HUES64 (cell line): ENCODE results near the gene LRRC72.
"Not testable (repeated sequence)": the region's sequence is repeated elsewhere in the genome, so short reads cannot be mapped to it uniquely, and the experiment has no call there.

ENCODE experiments used
- H3K27ac ChIP-seq: 2 replicates; pipeline ENCODE4 v1.7.0; 2013; ENCODE audit warnings: low read depth, low read length, inconsistent platforms
- H3K27me3 ChIP-seq: 2 replicates; pipeline ENCODE4 v1.6.1; 2013; ENCODE audit warnings: mild to moderate bottlenecking, low read length; ENCODE audit not compliant: insufficient read depth
- H3K36me3 ChIP-seq: 2 replicates; pipeline ENCODE4 v1.6.1; 2013; ENCODE audit warnings: mild to moderate bottlenecking, low read length; ENCODE audit not compliant: insufficient read depth
- H3K4me1 ChIP-seq: 2 replicates; pipeline ENCODE4 v1.6.1; 2013; ENCODE audit warnings: mild to moderate bottlenecking, low read length, moderate library complexity; ENCODE audit not compliant: insufficient read depth
- H3K4me3 ChIP-seq: 2 replicates; pipeline ENCODE4 v1.5.1; 2013; ENCODE audit warnings: mild to moderate bottlenecking, low read length, moderate library complexity
- H3K9ac ChIP-seq: 2 replicates; pipeline ENCODE4 v1.6.1; 2013; ENCODE audit warnings: mild to moderate bottlenecking, low read depth, low read length
- H3K9me3 ChIP-seq: 2 replicates; pipeline ENCODE4 v1.6.1; 2013; ENCODE audit warnings: low read depth, low read length; ENCODE audit not compliant: insufficient read depth
- WGBS: fragments of 150-250, 120-280 bp; methylation state at CpG from one replicate; pipeline ENCODE4 v1.1.7; 2013; ENCODE audit warnings: missing lambda C conversion rate; 5-methylcytosine and 5-hydroxymethylcytosine counted together

The LRRC72 gene

GRCh38 chr7:16502303-16502702 is 24.3 kb upstream of the LRRC72 start:
- Histone ChIP-seq H3K4me1 (peaks cover 5% of the 10 kb centered on the region; the same call in 1 of the 2 replicates), H3K27ac (no peak overlapping the region), H3K27me3 (no peaks in the 10 kb centered on the region), H3K36me3 (no peaks in the 10 kb centered on the region), H3K9ac (no peak overlapping the region), H3K4me3 (no peak overlapping the region), H3K9me3 (no peaks in the 10 kb centered on the region)
- WGBS, result 98% methylated on average over 19 of the region's 19 CpGs

GRCh38 chr7:16504019-16504418 is 22.6 kb upstream of the LRRC72 start:
- H3K4me3 ChIP-seq, result no peak overlapping the region
- H3K4me1 ChIP-seq, result peaks cover 5% of the 10 kb centered on the region; the same call in 1 of the 2 replicates
- H3K27me3 ChIP-seq, result no peaks in the 10 kb centered on the region
- no peaks in the 10 kb centered on the region for H3K36me3 ChIP-seq
- no peak overlapping the region for H3K27ac ChIP-seq
- 78% methylated on average over 6 of the region's 6 CpGs for WGBS
- no peak overlapping the region for H3K9ac ChIP-seq
- no peaks in the 10 kb centered on the region for H3K9me3 ChIP-seq

- H3K4me3 ChIP-seq, H3K36me3 ChIP-seq, H3K9ac ChIP-seq, H3K27ac ChIP-seq, H3K27me3 ChIP-seq, H3K9me3 ChIP-seq, H3K4me1 ChIP-seq: not testable (repeated sequence)
- WGBS, result 100% methylated on average over 3 of the region's 5 CpGs
Measured at GRCh38 chr7:16506422-16506821, 20.2 kb upstream of the LRRC72 start.

- Histone ChIP-seq H3K27me3 (no peaks in the 10 kb centered on the region), H3K9ac (no peak overlapping the region), H3K4me1 (peaks cover 3% of the 10 kb centered on the region; the same call in 1 of the 2 replicates), H3K4me3 (no peak overlapping the region), H3K36me3 (no peaks in the 10 kb centered on the region), H3K27ac (no peak overlapping the region), H3K9me3 (no peaks in the 10 kb centered on the region)
Measured at GRCh38 chr7:16509829-16510228, 16.8 kb upstream of the LRRC72 start.

- no peak overlapping the region for H3K27ac ChIP-seq
- H3K36me3 ChIP-seq, result no peaks in the 10 kb centered on the region
- no peaks in the 10 kb centered on the region for H3K9me3 ChIP-seq
- H3K4me1 ChIP-seq, result peaks cover 3% of the 10 kb centered on the region; the same call in 1 of the 2 replicates
- H3K27me3 ChIP-seq, result no peaks in the 10 kb centered on the region
- H3K4me3 ChIP-seq, result no peak overlapping the region
- 90% methylated on average over 5 of the region's 5 CpGs for WGBS
- H3K9ac ChIP-seq, result no peak overlapping the region
Measured at GRCh38 chr7:16511314-16511713, 15.3 kb upstream of the LRRC72 start.

- H3K36me3 ChIP-seq, result no peaks in the 10 kb centered on the region
- H3K9me3 ChIP-seq, result no peaks in the 10 kb centered on the region
- H3K27ac ChIP-seq, result no peak overlapping the region
- H3K27me3 ChIP-seq, result no peaks in the 10 kb centered on the region
- peaks cover 3% of the 10 kb centered on the region; the same call in 1 of the 2 replicates for H3K4me1 ChIP-seq
- WGBS, result 89% methylated on average over 7 of the region's 7 CpGs
- no peak overlapping the region for H3K9ac ChIP-seq
- no peak overlapping the region for H3K4me3 ChIP-seq
Measured at GRCh38 chr7:16512097-16512496, 14.5 kb upstream of the LRRC72 start.

GRCh38 chr7:16514271-16514670 is 12.4 kb upstream of the LRRC72 start:
- no peak overlapping the region for H3K27ac ChIP-seq
- no peaks in the 10 kb centered on the region for H3K36me3 ChIP-seq
- WGBS, result no CpG with 5 or more reads among the region's 1 CpG
- H3K27me3 ChIP-seq, result no peaks in the 10 kb centered on the region
- peaks cover 3% of the 10 kb centered on the region; the same call in 1 of the 2 replicates for H3K4me1 ChIP-seq
- H3K9me3 ChIP-seq, result no peaks in the 10 kb centered on the region
- H3K9ac ChIP-seq, result no peak overlapping the region
- no peak overlapping the region for H3K4me3 ChIP-seq

- Histone ChIP-seq H3K27ac (no peak overlapping the region), H3K4me3 (no peak overlapping the region), H3K9me3 (no peaks in the 10 kb centered on the region), H3K9ac (no peak overlapping the region), H3K36me3 (no peaks in the 10 kb centered on the region), H3K4me1 (peaks cover 3% of the 10 kb centered on the region; the same call in 1 of the 2 replicates), H3K27me3 (no peaks in the 10 kb centered on the region)
Measured at GRCh38 chr7:16514729-16515128, 11.9 kb upstream of the LRRC72 start.

- no peaks in the 10 kb centered on the region for H3K36me3 ChIP-seq
- peaks cover 3% of the 10 kb centered on the region; the same call in 1 of the 2 replicates for H3K4me1 ChIP-seq
- 96% methylated on average over 2 of the region's 2 CpGs for WGBS
- H3K27ac ChIP-seq, result no peak overlapping the region
- H3K9me3 ChIP-seq, result no peaks in the 10 kb centered on the region
- no peak overlapping the region for H3K4me3 ChIP-seq
- no peak overlapping the region for H3K9ac ChIP-seq
- H3K27me3 ChIP-seq, result no peaks in the 10 kb centered on the region
Measured at GRCh38 chr7:16515785-16516685, 10.6 kb upstream of the LRRC72 start.

GRCh38 chr7:16519985-16520384 is 6.6 kb upstream of the LRRC72 start:
- WGBS, result 82% methylated on average over 1 of the region's 2 CpGs
- H3K9ac ChIP-seq, H3K27ac ChIP-seq: not testable (repeated sequence)

GRCh38 chr7:16524332-16524731 is 2.3 kb upstream of the LRRC72 start:
- Histone ChIP-seq H3K27ac (no peak overlapping the region), H3K9ac (no peak overlapping the region), H3K9me3 (no peaks in the 10 kb centered on the region), H3K4me3 (no peak overlapping the region), H3K36me3 (no peaks in the 10 kb centered on the region), H3K27me3 (no peaks in the 10 kb centered on the region), H3K4me1 (no peaks in the 10 kb centered on the region)
- WGBS, result 86% methylated on average over 1 of the region's 1 CpG

More at GRCh38 chr7:16519985-16520384, 6.6 kb upstream of the LRRC72 start:
- not testable (repeated sequence) for H3K4me3 ChIP-seq, H3K36me3 ChIP-seq, H3K4me1 ChIP-seq, H3K9me3 ChIP-seq, H3K27me3 ChIP-seq
